Measurements from ENCODE around the gene NAALAD2.
"Not testable (repeated sequence)": the region's sequence is repeated elsewhere in the genome, so short reads cannot be mapped to it uniquely, and the experiment has no call there.

The NAALAD2 gene

GRCh38 chr11:90098261-90098660 lies 36.2 kb upstream of the NAALAD2 start:
- H3K4ac ChIP-seq (ENCODE audit: low read length); H2BK12ac ChIP-seq (ENCODE audit: low read length); H3K9ac ChIP-seq (ENCODE audit: low read depth, low read length, poor library complexity); H3K4me2 ChIP-seq (ENCODE audit: insufficient read depth, low read length, poor library complexity, severe bottlenecking); H3K23ac ChIP-seq (ENCODE audit: low read depth, low read length, poor library complexity); H2BK15ac ChIP-seq (ENCODE audit: low read length); H3K79me1 ChIP-seq (ENCODE audit: low read depth, low read length); H3K4me1 ChIP-seq (ENCODE audit: control insufficient read depth in 2 of 2, insufficient read depth in 1 of 2, low read depth in 1 of 2, low read length in 2 of 2); H2AK5ac ChIP-seq (ENCODE audit: low read depth, low read length); H3K36me3 ChIP-seq (replicated peaks in 1 of 2; ENCODE audit: control insufficient read depth in 2 of 2, insufficient read depth in 2 of 2, low read length in 2 of 2); H3K18ac ChIP-seq (ENCODE audit: low read length); H3K27me3 ChIP-seq (ENCODE audit: control insufficient read depth in 3 of 3, insufficient read depth in 3 of 3, low read depth in 1 of 3, low read length in 3 of 3); H4K91ac ChIP-seq (ENCODE audit: low read depth, low read length, poor library complexity); H3K4me3 ChIP-seq (ENCODE audit: low read length in 2 of 2); H4K8ac ChIP-seq (ENCODE audit: low read depth, low read length); H2BK5ac ChIP-seq (ENCODE audit: low read length); DNase-seq (ENCODE audit: low spot score); H3K9me3 ChIP-seq (replicated peaks in 1 of 2; ENCODE audit: control insufficient read depth in 2 of 2, insufficient read depth in 1 of 2, low read depth in 1 of 2, low read length in 2 of 2); H2BK120ac ChIP-seq (ENCODE audit: low read depth, low read length); H3K14ac ChIP-seq (ENCODE audit: low read length); H3K27ac ChIP-seq (replicated peaks; ENCODE audit: low read length): not testable (repeated sequence)
- peak overlapping the region; percentile 35 for H2AFZ ChIP-seq (ENCODE audit: low read length)
- WGBS, 2 donors (ENCODE audit: extremely low coverage in 2 of 2, insufficient read length in 2 of 2, insufficient replicate concordance in 1 of 2) = no CpG with 5 or more reads among the region's 4 CpGs

GRCh38 chr11:90100431-90100830 lies 34.0 kb upstream of the NAALAD2 start:
- Histone ChIP-seq H4K91ac (ENCODE audit: low read depth, low read length, poor library complexity) (no peak overlapping the region), H3K4me1 (ENCODE audit: control insufficient read depth in 2 of 2, insufficient read depth in 1 of 2, low read depth in 1 of 2, low read length in 2 of 2) (peaks cover 0 to 3% of the 10 kb centered on the region in 2 donors), H2AK5ac (ENCODE audit: low read depth, low read length) (no peak overlapping the region), H3K18ac (ENCODE audit: low read length) (no peak overlapping the region), H3K4ac (ENCODE audit: low read length) (no peak overlapping the region), H3K79me1 (ENCODE audit: low read depth, low read length) (no peaks in the 10 kb centered on the region), H3K14ac (ENCODE audit: low read length) (no peak overlapping the region), H2BK120ac (ENCODE audit: low read depth, low read length) (no peak overlapping the region), H2BK15ac (ENCODE audit: low read length) (no peak overlapping the region), H3K9ac (ENCODE audit: low read depth, low read length, poor library complexity) (no peak overlapping the region), H3K9me3 (replicated peaks in 1 of 2; ENCODE audit: control insufficient read depth in 2 of 2, insufficient read depth in 1 of 2, low read depth in 1 of 2, low read length in 2 of 2) (no peaks in the 10 kb centered on the region), H3K36me3 (replicated peaks in 1 of 2; ENCODE audit: control insufficient read depth in 2 of 2, insufficient read depth in 2 of 2, low read length in 2 of 2) (no peaks in the 10 kb centered on the region), H2AFZ (ENCODE audit: low read length) (no peak overlapping the region), H3K23ac (ENCODE audit: low read depth, low read length, poor library complexity) (no peak overlapping the region), H2BK5ac (ENCODE audit: low read length) (no peak overlapping the region), H3K27me3 (ENCODE audit: control insufficient read depth in 3 of 3, insufficient read depth in 3 of 3, low read depth in 1 of 3, low read length in 3 of 3) (no peaks in the 10 kb centered on the region), H3K4me2 (ENCODE audit: insufficient read depth, low read length, poor library complexity, severe bottlenecking) (no peak overlapping the region), H3K4me3 (ENCODE audit: low read length in 2 of 2) (no peak overlapping the region), H4K8ac (ENCODE audit: low read depth, low read length) (no peak overlapping the region), H3K27ac (replicated peaks; ENCODE audit: low read length) (no peak overlapping the region), H2BK12ac (ENCODE audit: low read length) (no peak overlapping the region)
- no peak for DNase-seq (ENCODE audit: low spot score)
- WGBS, 2 donors (ENCODE audit: extremely low coverage in 2 of 2, insufficient read length in 2 of 2, insufficient replicate concordance in 1 of 2) = no CpG with 5 or more reads among the region's 3 CpGs

GRCh38 chr11:90113541-90113940 lies 20.9 kb upstream of the NAALAD2 start:
- peaks cover 0 to 5% (median 0%) of the 10 kb centered on the region in 3 experiments for H3K27me3 ChIP-seq (ENCODE audit: control insufficient read depth in 3 of 3, insufficient read depth in 3 of 3, low read depth in 1 of 3, low read length in 3 of 3)
- no CpG with 5 or more reads among the region's 2 CpGs for WGBS, 2 donors (ENCODE audit: extremely low coverage in 2 of 2, insufficient read length in 2 of 2, insufficient replicate concordance in 1 of 2)
- no peaks in the 10 kb centered on the region for H3K9me3 ChIP-seq (replicated peaks in 1 of 2; ENCODE audit: control insufficient read depth in 2 of 2, insufficient read depth in 1 of 2, low read depth in 1 of 2, low read length in 2 of 2)
- H3K14ac ChIP-seq (ENCODE audit: low read length) = no peak overlapping the region
- no peak overlapping the region for H2BK15ac ChIP-seq (ENCODE audit: low read length)
- H3K4me2 ChIP-seq (ENCODE audit: insufficient read depth, low read length, poor library complexity, severe bottlenecking) = no peak overlapping the region
- H2BK120ac ChIP-seq (ENCODE audit: low read depth, low read length) = no peak overlapping the region
- H2AK5ac ChIP-seq (ENCODE audit: low read depth, low read length) = no peak overlapping the region
- no peak overlapping the region for H2AFZ ChIP-seq (ENCODE audit: low read length)
- no peak overlapping the region for H3K18ac ChIP-seq (ENCODE audit: low read length)
- H3K23ac ChIP-seq (ENCODE audit: low read depth, low read length, poor library complexity) = no peak overlapping the region
- H3K4me3 ChIP-seq (ENCODE audit: low read length in 2 of 2) = no peak overlapping the region
- H2BK12ac ChIP-seq (ENCODE audit: low read length) = no peak overlapping the region
- no peaks in the 10 kb centered on the region for H3K36me3 ChIP-seq (replicated peaks in 1 of 2; ENCODE audit: control insufficient read depth in 2 of 2, insufficient read depth in 2 of 2, low read length in 2 of 2)
- no peak overlapping the region for H4K8ac ChIP-seq (ENCODE audit: low read depth, low read length)
- DNase-seq (ENCODE audit: low spot score) = no peak
- no peak overlapping the region for H4K91ac ChIP-seq (ENCODE audit: low read depth, low read length, poor library complexity)
- H2BK5ac ChIP-seq (ENCODE audit: low read length) = no peak overlapping the region
- H3K4ac ChIP-seq (ENCODE audit: low read length) = no peak overlapping the region
- H3K9ac ChIP-seq (ENCODE audit: low read depth, low read length, poor library complexity) = no peak overlapping the region
- H3K27ac ChIP-seq (replicated peaks; ENCODE audit: low read length) = no peak overlapping the region
- H3K4me1 ChIP-seq (ENCODE audit: control insufficient read depth in 2 of 2, insufficient read depth in 1 of 2, low read depth in 1 of 2, low read length in 2 of 2) = no peaks in the 10 kb centered on the region
- no peaks in the 10 kb centered on the region for H3K79me1 ChIP-seq (ENCODE audit: low read depth, low read length)

- DNase-seq (ENCODE audit: low spot score) = no peak
- no peaks in the 10 kb centered on the region for H3K4me1 ChIP-seq (ENCODE audit: control insufficient read depth in 2 of 2, insufficient read depth in 1 of 2, low read depth in 1 of 2, low read length in 2 of 2)
Observed at GRCh38 chr11:90120191-90120590, 14.3 kb upstream of the NAALAD2 start.

More at GRCh38 chr11:90120191-90120590, 14.3 kb upstream of the NAALAD2 start:
- no peak overlapping the region for H2BK120ac ChIP-seq (ENCODE audit: low read depth, low read length)
- H3K9ac ChIP-seq (ENCODE audit: low read depth, low read length, poor library complexity) = no peak overlapping the region
- no CpG with 5 or more reads among the region's 4 CpGs for WGBS, 2 donors (ENCODE audit: extremely low coverage in 2 of 2, insufficient read length in 2 of 2, insufficient replicate concordance in 1 of 2)
- no peaks in the 10 kb centered on the region for H3K27me3 ChIP-seq (ENCODE audit: control insufficient read depth in 3 of 3, insufficient read depth in 3 of 3, low read depth in 1 of 3, low read length in 3 of 3)
- no peaks in the 10 kb centered on the region for H3K36me3 ChIP-seq (replicated peaks in 1 of 2; ENCODE audit: control insufficient read depth in 2 of 2, insufficient read depth in 2 of 2, low read length in 2 of 2)
- H3K4me3 ChIP-seq (ENCODE audit: low read length in 2 of 2) = no peak overlapping the region
- H3K14ac ChIP-seq (ENCODE audit: low read length) = no peak overlapping the region
- H3K23ac ChIP-seq (ENCODE audit: low read depth, low read length, poor library complexity) = no peak overlapping the region
- no peak overlapping the region for H3K18ac ChIP-seq (ENCODE audit: low read length)
- no peaks in the 10 kb centered on the region for H3K79me1 ChIP-seq (ENCODE audit: low read depth, low read length)
- no peak overlapping the region for H2BK15ac ChIP-seq (ENCODE audit: low read length)
- no peak overlapping the region for H3K4me2 ChIP-seq (ENCODE audit: insufficient read depth, low read length, poor library complexity, severe bottlenecking)
- no peak overlapping the region for H4K91ac ChIP-seq (ENCODE audit: low read depth, low read length, poor library complexity)
- no peak overlapping the region for H2AFZ ChIP-seq (ENCODE audit: low read length)
- H3K9me3 ChIP-seq (replicated peaks in 1 of 2; ENCODE audit: control insufficient read depth in 2 of 2, insufficient read depth in 1 of 2, low read depth in 1 of 2, low read length in 2 of 2) = no peaks in the 10 kb centered on the region
- H3K4ac ChIP-seq (ENCODE audit: low read length) = no peak overlapping the region
- no peak overlapping the region for H2BK5ac ChIP-seq (ENCODE audit: low read length)
- H4K8ac ChIP-seq (ENCODE audit: low read depth, low read length) = no peak overlapping the region
- no peak overlapping the region for H2AK5ac ChIP-seq (ENCODE audit: low read depth, low read length)
- H3K27ac ChIP-seq (replicated peaks; ENCODE audit: low read length) = no peak overlapping the region
- no peak overlapping the region for H2BK12ac ChIP-seq (ENCODE audit: low read length)
